ENCODE results near the gene KLHDC8A.

Gene KLHDC8A

GRCh38 chr1:205287076-205287475 lies 69.6 kb downstream of the KLHDC8A start:
- H3K4me3 ChIP-seq (replicated peaks in 1 of 2; ENCODE audit: low read depth in 2 of 2, low read length in 2 of 2), result no peak overlapping the region
- TF ChIP-seq CTCF (IDR thresholded peaks at IDR 0.05; ENCODE audit: low read depth, low read length), result no peak
- DNase-seq (ENCODE audit: low read depth in 2 of 2), result peak in 1 of 2 donors; percentile 34

- no peak for TF ChIP-seq CTCF (IDR thresholded peaks at IDR 0.05; ENCODE audit: low read depth, low read length)
- DNase-seq (ENCODE audit: low read depth in 2 of 2), result peak in 1 of 2 donors; percentile 41
- no peak overlapping the region for H3K4me3 ChIP-seq (replicated peaks in 1 of 2; ENCODE audit: low read depth in 2 of 2, low read length in 2 of 2)
Observed at GRCh38 chr1:205286335-205286950, 70.3 kb downstream of the KLHDC8A start.

Measured in cardiac fibroblast (primary cell).